CD14-positive monocyte (primary cell): Measurements from ENCODE around the gene THRB. TPM values are rescaled to one million over a fixed set of nuclear protein-coding genes. Genes with fewer than 3 reads are reported as not detected.

Experiments used
- DNase-seq, 3 donors: peaks; one replicate each; pipeline ENCODE4 v3.0.0-alpha.2; 2011 to 2022
- H2AFZ ChIP-seq: 2 replicates; pipeline ENCODE4 v1.6.0; 2012; ENCODE audit warnings: mild to moderate bottlenecking, low read depth, low read length, inconsistent platforms; ENCODE audit not compliant: insufficient read depth, poor library complexity, severe bottlenecking
- H3K27ac ChIP-seq, 2 donors: 1 replicate in 1 of 2; 2 replicates in 1 of 2; pipeline ENCODE4 v1.5.1; 2012 to 2013; ENCODE audit warnings: low read length in 2 of 2, control low read depth in 1 of 2, inconsistent platforms in 1 of 2, low read depth in 1 of 2, mild to moderate bottlenecking in 1 of 2
- H3K27me3 ChIP-seq, 2 donors: one replicate each; pipeline versions ENCODE4 v1.6.0 to v1.6.1; 2011 to 2013; ENCODE audit warnings: low read length in 2 of 2; ENCODE audit not compliant: control insufficient read depth in 2 of 2, insufficient read depth in 2 of 2
- H3K36me3 ChIP-seq, 2 donors: replicated peaks in 1 of 2; 1 replicate in 1 of 2; 2 replicates in 1 of 2; pipeline versions ENCODE4 v1.5.1 to v1.6.1; 2012 to 2013; ENCODE audit warnings: low read length in 2 of 2, control low read depth in 1 of 2, inconsistent platforms in 1 of 2, mild to moderate bottlenecking in 1 of 2; ENCODE audit not compliant: insufficient read depth in 2 of 2, control insufficient read depth in 1 of 2
- H3K4me1 ChIP-seq, 2 donors: 1 replicate in 1 of 2; 2 replicates in 1 of 2; pipeline versions ENCODE4 v1.5.1 to v1.6.1; 2012 to 2013; ENCODE audit warnings: low read length in 2 of 2, control low read depth in 1 of 2, inconsistent platforms in 1 of 2, mild to moderate bottlenecking in 1 of 2, moderate library complexity in 1 of 2; ENCODE audit not compliant: insufficient read depth in 2 of 2, control insufficient read depth in 1 of 2
- H3K4me2 ChIP-seq: replicated peaks from 2 replicates; pipeline ENCODE3; 2012; ENCODE audit warnings: low read length, moderate library complexity, mild to moderate bottlenecking; ENCODE audit not compliant: poor library complexity, severe bottlenecking; ENCODE audit errors: extremely low read depth
- H3K4me3 ChIP-seq, 3 experiments: fragments of 200-600 bp in 1 of 3; sonication (generic) in 1 of 3; replicated peaks in 1 of 3; 1 replicate in 2 of 3; 2 replicates in 1 of 3; pipeline ENCODE4 v1.5.1; 2011 to 2013; ENCODE audit warnings: low read length in 3 of 3, mild to moderate bottlenecking in 3 of 3, control low read depth in 2 of 3, low read depth in 2 of 3, inconsistent platforms in 1 of 3, moderate library complexity in 1 of 3
- H3K79me2 ChIP-seq: 2 replicates; pipeline ENCODE4 v1.6.0; 2012; ENCODE audit warnings: mild to moderate bottlenecking, control low read depth, inconsistent platforms, low read length, moderate library complexity; ENCODE audit not compliant: insufficient read depth
- H3K9ac ChIP-seq: 2 replicates; pipeline ENCODE4 v1.6.0; 2017; ENCODE audit warnings: low read length, mild to moderate bottlenecking; ENCODE audit not compliant: insufficient read depth, poor library complexity, severe bottlenecking
- H3K9me3 ChIP-seq, 2 donors: replicated peaks in 1 of 2; 1 replicate in 1 of 2; 2 replicates in 1 of 2; pipeline versions ENCODE4 v1.5.1 to v1.6.1; 2012 to 2013; ENCODE audit warnings: low read length in 2 of 2, control low read depth in 1 of 2; ENCODE audit not compliant: control insufficient read depth in 1 of 2, insufficient read depth in 1 of 2
- H4K20me1 ChIP-seq: 2 replicates; pipeline ENCODE4 v1.6.0; 2012; ENCODE audit warnings: mild to moderate bottlenecking, low read length, control low read depth, moderate library complexity; ENCODE audit not compliant: insufficient read depth
- H3K27ac Mint-ChIP-seq, 7 donors: one replicate each; pipeline ENCODE4 v1.8.0; 2020; ENCODE audit warnings: mild to moderate bottlenecking in 7 of 7, mixed read lengths in 7 of 7, moderate library complexity in 6 of 7, inconsistent platforms in 2 of 7
- H3K27me3 Mint-ChIP-seq, 3 donors: one replicate each; pipeline ENCODE4 v1.8.0; 2021 to 2022; ENCODE audit warnings: low read depth in 3 of 3, mild to moderate bottlenecking in 3 of 3, mixed read lengths in 3 of 3, moderate library complexity in 3 of 3, inconsistent platforms in 1 of 3
- H3K36me3 Mint-ChIP-seq, 2 donors: one replicate each; pipeline ENCODE4 v1.8.0; 2020; ENCODE audit warnings: mixed read lengths in 2 of 2, inconsistent platforms in 1 of 2, mild to moderate bottlenecking in 1 of 2
- H3K4me1 Mint-ChIP-seq: one replicate; pipeline ENCODE4 v1.8.0; 2020; ENCODE audit warnings: mild to moderate bottlenecking, mixed read lengths
- H3K4me3 Mint-ChIP-seq, 2 donors: one replicate each; pipeline ENCODE4 v1.8.0; 2020; ENCODE audit warnings: mild to moderate bottlenecking in 2 of 2, mixed read lengths in 2 of 2, moderate library complexity in 1 of 2
- H3K9me3 Mint-ChIP-seq, 7 donors: one replicate each; pipeline ENCODE4 v1.8.0; 2020 to 2022; ENCODE audit warnings: mixed read lengths in 7 of 7, mild to moderate bottlenecking in 6 of 7, moderate library complexity in 6 of 7, inconsistent platforms in 2 of 7
- CTCF ChIP-seq: fragments of 200-600 bp; IDR thresholded peaks from one replicate; pipeline ENCODE4 v1.8.0; 2022; ENCODE audit warnings: antibody characterized with exemption, mild to moderate bottlenecking
- WGBS: methylation state at CpG from one replicate; pipeline ENCODE4 v1.1.5; 2013; ENCODE audit warnings: missing lambda C conversion rate; ENCODE audit not compliant: insufficient coverage; 5-methylcytosine and 5-hydroxymethylcytosine counted together
- intact Hi-C, 2 donors: fragments of 100-400 bp; cut with micrococcal nuclease; formaldehyde crosslinking; loops; one replicate each; pipeline versions ENCODE4 v1.15.0 to v1.15.1; 2023
- polyA plus RNA-seq, 3 donors: library from polyadenylated mRNA; depleted of rRNA in 1 of 3; unstranded in 2 of 3; stranded (reverse) in 1 of 3; fragments of 300-500 nt in 2 of 3; fragments of >200 nt in 1 of 3; fragmentation: Illumina TruSeq in 2 of 3; gene quantifications; 1 replicate in 2 of 3; 2 replicates in 1 of 3; pipeline ENCODE4 v1.2.3, GENCODE V29; 2012 to 2021

THRB gene
- polyA plus RNA-seq, 3 donors, result 0.05 TPM; not detected in 2

GRCh38 chr3:24332092-24332491 is 162.6 kb downstream of the THRB start:
- H3K79me2 ChIP-seq, result no peaks in the 10 kb centered on the region
- no peak for TF ChIP-seq CTCF
- no peak overlapping the region for H2AFZ ChIP-seq
- intact Hi-C loops, result no loop called here
- Mint-ChIP-seq H3K4me1 (no peaks in the 10 kb centered on the region), H3K4me3 (no peak overlapping the region), H3K27me3 (peaks cover 0 to 1% (median 0%) of the 10 kb centered on the region in 3 donors), H3K27ac (no peak overlapping the region), H3K36me3 (no peaks in the 10 kb centered on the region), H3K9me3 (peaks cover 0 to 5% (median 2%) of the 10 kb centered on the region in 7 donors)
- H3K9ac ChIP-seq, result no peak overlapping the region
- no peaks in the 10 kb centered on the region for H4K20me1 ChIP-seq
- no peaks in the 10 kb centered on the region for H3K9me3 ChIP-seq
- H3K4me2 ChIP-seq, result no peak overlapping the region
- no peaks in the 10 kb centered on the region for H3K4me1 ChIP-seq
- H3K36me3 ChIP-seq, result no peaks in the 10 kb centered on the region
- DNase-seq, result no peak
- H3K27ac ChIP-seq, result no peak overlapping the region
- no peaks in the 10 kb centered on the region for H3K27me3 ChIP-seq
- WGBS, result 94% methylated on average over 2 of the region's 3 CpGs
- H3K4me3 ChIP-seq, result no peak overlapping the region

- Histone ChIP-seq H3K27ac (no peak overlapping the region), H3K4me2 (no peak overlapping the region), H3K79me2 (no peaks in the 10 kb centered on the region), H3K4me1 (no peaks in the 10 kb centered on the region), H3K9ac (no peak overlapping the region), H4K20me1 (no peaks in the 10 kb centered on the region), H3K36me3 (no peaks in the 10 kb centered on the region), H3K4me3 (no peak overlapping the region), H3K9me3 (no peaks in the 10 kb centered on the region), H2AFZ (no peak overlapping the region), H3K27me3 (no peaks in the 10 kb centered on the region)
- no peak for TF ChIP-seq CTCF
- DNase-seq, result no peak
- Mint-ChIP-seq H3K4me1 (no peaks in the 10 kb centered on the region), H3K9me3 (peaks cover 0 to 4% (median under 1%) of the 10 kb centered on the region in 7 donors), H3K36me3 (no peaks in the 10 kb centered on the region), H3K27ac (no peak overlapping the region), H3K4me3 (no peak overlapping the region), H3K27me3 (no peaks in the 10 kb centered on the region)
- intact Hi-C loops, result no loop called here
Measured at GRCh38 chr3:24323272-24323671, 171.4 kb downstream of the THRB start.
